BLaER1 treated with 17β-estradiol and CSF1 and Interleukin-3, amounts not matched to agents 10 nM and 100 nM (cell line): Measurements from ENCODE around the gene WNT7B.
A peak's percentile ranks its signal among the peaks of the same experiment; 100 is the strongest.

Experiments
- H3K27ac ChIP-seq, 11 experiments: shearing (Covaris generic); formaldehyde crosslinking; 2 replicates each; pipeline ENCODE4 v1.8.1; 2022
- H3K27me3 ChIP-seq, 11 experiments: shearing (Covaris generic); formaldehyde crosslinking; 2 replicates each; pipeline ENCODE4 v1.8.1; 2022
- H3K36me3 ChIP-seq, 11 experiments: shearing (Covaris generic); formaldehyde crosslinking; 2 replicates each; pipeline ENCODE4 v1.8.1; 2022
- H3K4me1 ChIP-seq, 10 experiments: shearing (Covaris generic); formaldehyde crosslinking; 2 replicates each; pipeline ENCODE4 v1.8.1; 2022
- H3K4me2 ChIP-seq, 11 experiments: shearing (Covaris generic); formaldehyde crosslinking; 2 replicates each; pipeline ENCODE4 v1.8.1; 2022
- H3K4me3 ChIP-seq, 10 experiments: shearing (Covaris generic); formaldehyde crosslinking; 2 replicates each; pipeline ENCODE4 v1.8.1; 2022
- H3K9ac ChIP-seq, 11 experiments: shearing (Covaris generic); formaldehyde crosslinking; 2 replicates each; pipeline ENCODE4 v1.8.1; 2022
- H3K9me3 ChIP-seq, 11 experiments: shearing (Covaris generic); formaldehyde crosslinking; replicated peaks in 1 of 11; 2 replicates each; pipeline ENCODE4 v1.8.1; 2022
- H4K20me1 ChIP-seq, 11 experiments: shearing (Covaris generic); formaldehyde crosslinking; 2 replicates each; pipeline ENCODE4 v1.8.1; 2022
- Cebpa-rat ChIP-seq, 11 experiments: shearing (Covaris generic); IDR thresholded peaks; 2 replicates each; pipeline ENCODE4 v1.8.1; 2022

Gene WNT7B

GRCh38 chr22:46019351-46019750 lies 42.4 kb upstream of the WNT7B start:
- Histone ChIP-seq H3K4me3 (no peak overlapping the region), H3K9ac (no peak overlapping the region), H3K27me3 (peaks cover 0 to 16% (median 4%) of the 10 kb centered on the region in 11 experiments; a peak in 10 of 22 replicates), H3K9me3 (peaks cover 0 to 14% (median 6%) of the 10 kb centered on the region in 11 experiments; a peak in 13 of 22 replicates), H3K36me3 (no peaks in the 10 kb centered on the region), H3K27ac (no peak overlapping the region), H3K4me2 (peak overlapping the region in 2 of 11 experiments; percentile 1 to 10; a peak in 1 of 22 replicates), H3K4me1 (peaks cover 2 to 20% (median 7%) of the 10 kb centered on the region in 10 experiments; a peak in 15 of 20 replicates), H4K20me1 (no peaks in the 10 kb centered on the region; a peak in 1 of 22 replicates)
- TF ChIP-seq Cebpa-rat (IDR thresholded peaks at IDR 0.05), result no peak

- H3K4me1 ChIP-seq, result peaks cover 7 to 25% (median 10%) of the 10 kb centered on the region in 10 experiments; a peak in 16 of 20 replicates
- no peaks in the 10 kb centered on the region; a peak in 1 of 22 replicates for H4K20me1 ChIP-seq
- H3K36me3 ChIP-seq, result no peaks in the 10 kb centered on the region
- H3K27me3 ChIP-seq, result peaks cover 0 to 14% (median 2%) of the 10 kb centered on the region in 11 experiments; a peak in 7 of 22 replicates
- peak overlapping the region in 4 of 11 experiments; percentile 5 to 33 (median 10); a peak in 2 of 22 replicates for H3K4me2 ChIP-seq
- no peak overlapping the region for H3K27ac ChIP-seq
- no peak overlapping the region for H3K9ac ChIP-seq
- TF ChIP-seq Cebpa-rat (IDR thresholded peaks at IDR 0.05), result no peak
- H3K4me3 ChIP-seq, result no peak overlapping the region
- peaks cover 0 to 14% (median 6%) of the 10 kb centered on the region in 11 experiments; a peak in 13 of 22 replicates for H3K9me3 ChIP-seq
Observed at GRCh38 chr22:46018859-46019258, 41.9 kb upstream of the WNT7B start.

DNA sequence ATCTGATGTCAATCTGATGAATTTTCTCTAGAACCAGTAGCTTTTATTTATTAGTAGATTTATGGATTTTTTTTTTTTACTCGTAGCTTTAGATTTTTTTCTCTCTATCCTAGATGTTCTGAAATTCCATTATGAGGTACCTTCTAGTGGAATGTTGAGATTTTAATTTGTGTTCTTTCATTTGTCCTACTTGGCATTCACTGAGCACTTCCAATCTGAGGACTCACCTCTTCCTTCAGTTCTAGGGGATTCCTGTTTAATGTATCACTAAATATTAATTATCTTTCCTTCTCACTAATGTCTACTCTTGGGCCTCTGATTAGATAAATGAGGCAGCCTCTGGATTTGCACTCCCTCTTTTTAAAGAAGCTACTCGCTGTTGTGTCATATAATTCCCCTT lies 40.2 kb upstream of the WNT7B start:
- no peak overlapping the region for H3K4me3 ChIP-seq
- no peaks in the 10 kb centered on the region for H4K20me1 ChIP-seq
- peaks cover 0 to 8% (median 0%) of the 10 kb centered on the region in 11 experiments; a peak in 5 of 22 replicates for H3K27me3 ChIP-seq
- no peak overlapping the region for H3K27ac ChIP-seq
- H3K36me3 ChIP-seq, result no peaks in the 10 kb centered on the region
- no peak overlapping the region for H3K4me2 ChIP-seq
- H3K4me1 ChIP-seq, result peaks cover 21 to 41% (median 25%) of the 10 kb centered on the region in 10 experiments
- H3K9ac ChIP-seq, result no peak overlapping the region
- TF ChIP-seq Cebpa-rat (IDR thresholded peaks at IDR 0.05), result no peak
- H3K9me3 ChIP-seq, result peaks cover 0 to 14% (median 6%) of the 10 kb centered on the region in 11 experiments; a peak in 13 of 22 replicates

- Histone ChIP-seq H4K20me1 (no peaks in the 10 kb centered on the region), H3K4me1 (peaks cover 24 to 52% (median 43%) of the 10 kb centered on the region in 10 experiments), H3K27me3 (peaks cover 0 to 8% (median 0%) of the 10 kb centered on the region in 11 experiments; a peak in 5 of 22 replicates), H3K36me3 (no peaks in the 10 kb centered on the region), H3K9ac (peak overlapping the region; percentile 66 to 85 (median 79)), H3K9me3 (peaks cover 8 to 20% (median 16%) of the 10 kb centered on the region in 11 experiments), H3K27ac (peak overlapping the region; percentile 48 to 86 (median 74); a peak in 20 of 22 replicates), H3K4me3 (peak overlapping the region; percentile 63 to 74 (median 69)), H3K4me2 (peak overlapping the region; percentile 91 to 100 (median 96))
- no peak for TF ChIP-seq Cebpa-rat (IDR thresholded peaks at IDR 0.05)
Observed at GRCh38 chr22:46013460-46014416, 36.8 kb upstream of the WNT7B start.

DNA sequence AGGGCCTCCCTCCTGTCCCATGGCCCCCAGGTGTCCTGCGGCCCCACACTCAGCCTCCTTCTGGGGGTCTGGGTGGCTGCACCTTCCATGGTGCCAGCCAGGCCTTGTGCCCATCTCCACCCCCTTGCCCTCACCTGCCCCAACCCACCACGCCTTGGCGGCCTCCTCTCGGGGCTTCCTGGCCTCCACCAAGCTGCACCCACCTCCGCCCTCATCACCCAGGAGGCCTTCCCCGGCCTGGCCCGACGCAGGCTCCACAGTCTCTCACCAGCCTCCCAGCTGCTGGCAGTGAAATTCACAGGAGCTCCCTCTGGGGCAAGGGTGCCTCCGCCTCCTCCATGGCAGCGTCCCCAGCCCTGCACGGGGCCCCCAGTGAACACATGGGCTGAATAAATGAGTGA lies 35.9 kb upstream of the WNT7B start:
- Histone ChIP-seq H3K27me3 (peaks cover 0 to 8% (median 0%) of the 10 kb centered on the region in 11 experiments; a peak in 5 of 22 replicates), H3K9ac (peak overlapping the region; percentile 59 to 85 (median 79)), H3K27ac (peak overlapping the region; percentile 36 to 86 (median 73); a peak in 21 of 22 replicates), H3K4me3 (peak overlapping the region; percentile 63 to 74 (median 69); a peak in 17 of 20 replicates), H3K36me3 (no peaks in the 10 kb centered on the region), H3K9me3 (peaks cover 4 to 18% (median 14%) of the 10 kb centered on the region in 11 experiments), H3K4me2 (peak overlapping the region; percentile 91 to 100 (median 96)), H4K20me1 (no peaks in the 10 kb centered on the region), H3K4me1 (peaks cover 29 to 55% (median 47%) of the 10 kb centered on the region in 10 experiments)
- no peak for TF ChIP-seq Cebpa-rat (IDR thresholded peaks at IDR 0.05)

- peaks cover 0 to 8% (median 0%) of the 10 kb centered on the region in 11 experiments; a peak in 5 of 22 replicates for H3K27me3 ChIP-seq
- no peak for TF ChIP-seq Cebpa-rat (IDR thresholded peaks at IDR 0.05)
- H3K9ac ChIP-seq, result peak overlapping the region in 10 of 11 experiments; percentile 59 to 85 (median 78); a peak in 20 of 22 replicates
- no peaks in the 10 kb centered on the region for H3K36me3 ChIP-seq
- peak overlapping the region in 1 of 10 experiments; percentile 68; a peak in 3 of 20 replicates for H3K4me3 ChIP-seq
- no peaks in the 10 kb centered on the region for H4K20me1 ChIP-seq
- peaks cover 0 to 17% (median 10%) of the 10 kb centered on the region in 11 experiments; a peak in 20 of 22 replicates for H3K9me3 ChIP-seq
- H3K4me2 ChIP-seq, result peak overlapping the region; percentile 91 to 100 (median 96)
- peak overlapping the region in 10 of 11 experiments; percentile 36 to 81 (median 72); a peak in 18 of 22 replicates for H3K27ac ChIP-seq
- peaks cover 34 to 60% (median 53%) of the 10 kb centered on the region in 10 experiments for H3K4me1 ChIP-seq
Observed at GRCh38 chr22:46012182-46012880, 35.4 kb upstream of the WNT7B start.

GRCh38 chr22:46011627-46012181 lies 34.7 kb upstream of the WNT7B start:
- Histone ChIP-seq H3K27ac (peak overlapping the region in 1 of 11 experiments; percentile 75; a peak in 1 of 22 replicates), H3K27me3 (peaks cover 0 to 8% (median 0%) of the 10 kb centered on the region in 11 experiments; a peak in 5 of 22 replicates), H3K9ac (peak overlapping the region in 5 of 11 experiments; percentile 15 to 80 (median 30); a peak in 4 of 22 replicates), H3K4me2 (peak overlapping the region in 9 of 11 experiments; percentile 91 to 100 (median 97); a peak in 12 of 22 replicates), H3K36me3 (no peaks in the 10 kb centered on the region), H3K4me1 (peaks cover 41 to 66% (median 59%) of the 10 kb centered on the region in 10 experiments), H3K4me3 (no peak overlapping the region), H3K9me3 (peaks cover 0 to 17% (median 10%) of the 10 kb centered on the region in 11 experiments; a peak in 19 of 22 replicates), H4K20me1 (no peaks in the 10 kb centered on the region)
- TF ChIP-seq Cebpa-rat (IDR thresholded peaks at IDR 0.05), result no peak
